ENCODE measurements around the gene F8.
"Not testable (repeated sequence)": the region's sequence is repeated elsewhere in the genome, so short reads cannot be mapped to it uniquely, and the experiment has no call there.

Gene F8

DNA sequence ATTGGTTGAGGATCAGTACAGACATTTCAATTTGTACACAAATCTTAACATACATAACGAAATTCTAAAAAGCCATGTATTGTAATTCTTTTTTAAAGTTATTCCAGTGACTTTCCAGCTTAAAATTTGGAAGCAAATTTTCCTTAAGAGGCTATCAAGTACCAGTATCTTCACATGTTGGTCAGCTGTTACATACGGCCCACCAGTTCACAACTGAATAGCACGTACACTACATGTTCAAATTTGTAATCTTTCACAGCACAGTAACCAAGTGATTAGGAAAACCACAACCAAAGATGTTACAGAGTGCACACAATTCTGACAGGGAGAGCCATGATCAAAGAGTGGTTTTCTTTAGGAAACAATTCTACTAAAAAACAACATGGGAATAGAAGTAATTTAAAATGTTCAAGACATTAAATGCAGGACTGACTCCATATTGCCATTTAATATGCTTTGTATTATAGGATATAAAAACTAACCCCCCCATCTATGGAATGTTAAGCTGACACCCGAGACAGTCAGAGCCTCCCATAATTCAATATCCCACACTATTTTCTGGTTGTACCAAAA is 206.1 kb downstream of the F8 start:
- DNase-seq (ENCODE audit: low read depth) = not testable (repeated sequence)

GRCh38 chrX:154815274-154815818 is 207.2 kb downstream of the F8 start:
- no peak for DNase-seq (ENCODE audit: low read depth)

GRCh38 chrX:154813801-154814200 is 208.7 kb downstream of the F8 start:
- DNase-seq (ENCODE audit: low read depth) = no peak

DNA sequence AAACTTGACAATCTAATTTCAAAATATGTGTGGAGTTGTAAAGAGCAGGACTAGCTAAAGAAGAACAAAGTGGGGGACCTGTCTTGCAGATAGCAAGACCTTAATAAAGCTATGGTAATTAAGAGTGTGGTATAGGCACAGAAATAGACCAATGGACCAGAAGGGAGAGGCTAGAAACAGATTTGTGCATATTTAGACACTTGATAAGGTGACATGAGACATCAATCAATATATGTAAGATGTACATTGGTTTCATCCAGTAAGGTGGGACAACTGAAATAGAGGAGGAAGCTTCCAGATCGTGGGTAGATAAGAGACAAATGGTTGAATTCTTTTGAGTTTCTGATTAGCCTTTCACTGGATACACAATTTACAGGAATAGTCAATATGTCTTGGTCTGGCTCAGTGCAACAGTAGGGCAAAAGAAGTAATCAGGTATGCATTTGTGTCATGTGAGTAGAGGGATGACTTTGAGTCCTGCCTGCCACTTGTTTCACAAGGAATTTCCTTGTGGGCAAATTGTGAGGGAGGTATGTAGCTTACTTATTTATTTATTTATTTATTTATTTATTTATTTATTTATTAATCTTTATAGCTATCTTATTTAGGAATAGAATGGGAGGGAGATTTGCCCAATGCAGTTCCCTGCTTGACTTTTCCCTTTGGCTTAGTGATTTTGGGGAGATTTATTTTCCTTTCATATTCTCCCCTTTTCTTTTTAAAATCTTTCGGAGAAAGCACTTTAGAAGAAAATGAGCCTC is 210.0 kb downstream of the F8 start:
- DNase-seq (ENCODE audit: low read depth) = no peak

DNA sequence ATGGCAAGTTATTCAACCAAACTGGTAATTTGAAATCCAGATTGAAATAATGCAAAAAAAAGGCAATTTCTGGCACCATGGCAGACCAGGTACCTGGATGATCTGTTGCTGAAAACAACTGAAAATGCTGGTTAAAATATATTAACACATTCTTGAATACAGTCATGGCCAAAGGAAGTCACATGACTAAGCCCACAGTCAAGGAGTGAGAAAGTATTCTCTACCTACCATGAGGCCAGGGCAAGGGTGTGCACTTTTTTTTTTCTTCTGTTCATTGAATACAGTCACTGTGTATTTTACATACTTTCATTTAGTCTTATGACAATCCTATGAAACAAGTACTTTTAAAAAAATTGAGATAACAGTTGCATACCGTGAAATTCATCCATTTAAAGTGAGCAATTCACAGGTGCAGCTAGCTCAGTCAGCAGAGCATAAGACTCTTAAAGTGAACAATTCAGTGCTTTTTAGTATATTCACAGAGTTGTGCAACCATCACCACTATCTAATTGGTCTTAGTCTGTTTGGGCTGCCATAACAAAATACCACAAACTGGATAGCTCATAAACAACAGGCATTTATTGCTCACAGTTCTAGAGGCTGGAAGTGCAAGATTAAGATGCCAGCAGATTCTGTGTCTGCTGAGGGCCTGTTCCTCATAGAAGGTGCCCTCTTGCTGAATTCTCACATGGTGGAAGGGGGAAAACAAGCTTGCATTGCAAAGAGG is 212.4 kb downstream of the F8 start:
- no peak for DNase-seq (ENCODE audit: low read depth)

- DNase-seq (ENCODE audit: low read depth) = no peak
Measured at GRCh38 chrX:154806837-154807501, 215.6 kb downstream of the F8 start.

DNA sequence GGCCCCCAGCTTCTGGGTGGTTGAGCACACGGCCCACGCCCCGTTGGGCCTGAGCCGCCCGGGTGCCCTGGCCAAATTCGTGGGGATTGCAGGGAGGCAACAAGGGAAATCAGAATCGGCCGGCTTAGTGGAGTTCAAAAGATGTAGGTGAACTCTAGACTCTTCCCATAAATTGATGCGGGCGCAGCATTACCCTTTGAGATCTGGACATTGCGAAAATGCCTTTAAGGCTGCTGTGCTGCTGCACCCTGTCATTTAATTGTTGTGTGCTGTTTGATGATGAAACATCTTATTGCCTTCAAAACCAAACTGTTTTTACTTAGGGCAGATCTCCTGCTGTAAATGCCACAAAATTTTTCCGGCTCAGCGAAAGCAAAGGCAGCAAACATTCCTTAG is 216.8 kb downstream of the F8 start:
- DNase-seq (ENCODE audit: low read depth) = no peak

GRCh38 chrX:154804957-154805695 is 217.4 kb downstream of the F8 start, which contains the start of gene MPP1:
TSS of gene MPP1 (minus strand) at chrX:154805485. CDS start at chrX:154805373, 112 bp downstream.
- DNase-seq (ENCODE audit: low read depth) = peak; percentile 59

GRCh38 chrX:154804261-154804956 is 218.1 kb downstream of the F8 start:
- DNase-seq (ENCODE audit: low read depth) = no peak

DNA sequence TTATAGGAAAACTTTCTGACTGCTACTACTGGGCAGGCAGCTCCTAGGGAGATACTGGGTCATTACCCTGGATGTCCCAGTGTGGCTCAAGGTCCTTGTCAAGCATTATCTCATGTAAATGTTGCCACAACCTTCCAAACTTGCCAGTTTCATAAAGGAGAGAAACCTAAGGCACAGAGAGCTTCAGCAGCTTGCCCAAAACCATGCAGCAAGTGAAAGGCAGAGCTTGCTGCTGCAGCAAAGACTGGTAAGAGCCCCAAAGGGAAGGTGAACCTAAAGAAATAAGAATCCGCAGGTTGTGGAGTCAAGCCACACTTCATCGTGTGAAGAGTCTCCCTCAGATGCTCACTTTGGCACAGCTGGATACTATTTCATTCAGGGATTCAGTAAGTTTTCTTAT is 219.6 kb downstream of the F8 start:
- no peak for DNase-seq (ENCODE audit: low read depth)

GRCh38 chrX:154800478-154801210 is 221.9 kb downstream of the F8 start:
- no peak for DNase-seq (ENCODE audit: low read depth)

DNA sequence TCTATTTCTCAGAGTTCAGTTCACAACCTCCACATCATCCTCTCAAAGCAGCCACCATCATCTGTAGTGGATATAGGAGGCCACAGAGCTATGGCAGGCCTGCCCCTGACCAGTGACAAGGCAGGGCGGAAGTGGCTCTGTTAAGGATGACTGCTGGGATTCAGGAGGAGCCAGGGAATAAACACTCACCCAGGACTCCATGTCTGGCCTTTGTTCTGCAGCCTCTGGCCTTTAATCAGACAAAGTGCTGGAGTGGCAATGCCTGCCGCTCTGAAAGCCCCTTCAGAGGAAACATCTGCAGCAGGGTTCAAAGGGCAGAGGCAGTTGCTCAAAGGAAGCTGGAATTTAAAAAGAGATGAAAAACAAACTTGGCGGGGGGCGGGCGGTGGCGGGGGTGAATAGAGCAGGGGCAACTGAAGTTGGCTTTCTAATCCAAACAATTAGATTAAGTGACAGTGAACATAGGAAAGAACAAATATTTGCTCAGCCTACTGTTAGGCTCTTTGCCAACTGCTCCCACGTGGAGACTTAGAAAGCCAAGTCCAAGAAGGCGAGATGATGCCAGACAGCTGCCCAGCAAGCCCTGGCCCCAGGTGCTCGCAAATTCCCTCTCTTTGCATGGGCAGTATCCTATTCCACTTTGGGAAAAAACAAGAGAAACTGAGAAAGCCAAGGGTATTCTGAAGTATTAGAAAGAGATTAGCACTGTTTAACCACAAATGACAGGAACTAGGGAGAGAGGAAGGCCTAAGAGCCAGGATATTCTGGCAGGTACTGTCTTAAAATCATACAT is 222.8 kb downstream of the F8 start:
- no peak for DNase-seq (ENCODE audit: low read depth)

GRCh38 chrX:154797006-154797405 is 225.5 kb downstream of the F8 start:
- no peak for DNase-seq (ENCODE audit: low read depth)

- no peak for DNase-seq (ENCODE audit: low read depth)
Measured at GRCh38 chrX:154795016-154795415, 227.5 kb downstream of the F8 start.

GRCh38 chrX:154793084-154793795 is 229.3 kb downstream of the F8 start:
- DNase-seq (ENCODE audit: low read depth) = no peak

GRCh38 chrX:154791939-154792338 is 230.6 kb downstream of the F8 start:
- no peak for DNase-seq (ENCODE audit: low read depth)

GRCh38 chrX:154791467-154791866 is 231.1 kb downstream of the F8 start:
- DNase-seq (ENCODE audit: low read depth) = no peak

Measured in activated T-helper 9 cell treated with anti-CD3 and anti-CD28 coated beads, Interleukin-2, amount 50 U/mL, for 16 hours (primary cell).